CD4-positive, alpha-beta T cell treated with Interleukin-12 subunit alpha and Interleukin-12 subunit beta, for 1 hour (primary cell): ENCODE results near the gene RGS6.
"Not testable (repeated sequence)": the region's sequence is repeated elsewhere in the genome, so short reads cannot be mapped to it uniquely, and the experiment has no call there.

ENCODE experiments used
- DNase-seq: peaks from one replicate; pipeline ENCODE4 v3.0.0-alpha.2; 2020

RGS6 gene

GRCh38 chr14:71932229-71932981, at the start of gene RGS6:
Gene RGS6, plus strand, starts transcription at chr14:71932429.
- no peak for DNase-seq

DNA sequence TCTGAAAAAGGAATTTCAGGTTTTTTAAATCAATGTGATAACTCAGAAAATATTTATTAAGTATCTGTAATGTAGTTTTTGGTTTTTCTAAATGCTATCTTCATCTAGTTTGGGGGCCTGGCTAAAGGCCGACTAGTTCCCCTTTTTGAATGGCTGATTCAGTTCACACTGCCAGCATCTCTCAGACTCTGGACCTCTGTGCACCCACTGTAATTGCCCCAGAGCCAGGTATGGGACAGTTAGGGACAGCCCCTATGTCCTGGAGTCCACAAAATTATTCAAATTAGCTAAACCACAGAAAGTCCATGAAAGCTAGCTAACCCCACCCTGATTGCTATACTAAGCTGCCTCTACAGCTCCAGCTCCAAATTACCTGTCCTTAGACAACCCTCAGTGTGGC, 49.1 kb upstream of the RGS6 start:
- no peak for DNase-seq

DNA sequence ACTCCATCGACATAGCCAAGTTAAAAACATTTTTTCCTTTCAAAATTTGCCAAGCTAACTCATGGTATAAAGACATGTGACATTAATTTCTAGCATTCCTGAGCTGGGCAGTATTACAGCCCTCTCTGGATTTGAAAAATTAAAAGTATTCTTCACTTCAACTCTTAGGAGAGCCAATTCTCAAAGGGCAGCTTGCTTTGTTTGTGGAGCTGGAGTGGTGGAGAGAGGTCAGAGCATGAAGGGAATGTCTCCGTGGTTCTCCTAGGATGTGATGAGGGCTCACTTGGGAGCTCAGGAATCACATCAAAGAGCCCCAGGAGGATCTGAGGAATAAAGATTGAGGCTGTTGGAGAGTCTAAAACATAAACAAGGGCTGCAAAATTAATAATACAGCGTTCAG, 46.9 kb upstream of the RGS6 start:
- DNase-seq = no peak

- not testable (repeated sequence) for DNase-seq
Measured at GRCh38 chr14:71887802-71888201, 44.4 kb upstream of the RGS6 start.

- DNase-seq = no peak
Measured at GRCh38 chr14:71890541-71890940, 41.7 kb upstream of the RGS6 start.

GRCh38 chr14:71891185-71891584, 41.0 kb upstream of the RGS6 start:
- no peak for DNase-seq

- DNase-seq = no peak
Measured at GRCh38 chr14:71891970-71892369, 40.3 kb upstream of the RGS6 start.

DNA sequence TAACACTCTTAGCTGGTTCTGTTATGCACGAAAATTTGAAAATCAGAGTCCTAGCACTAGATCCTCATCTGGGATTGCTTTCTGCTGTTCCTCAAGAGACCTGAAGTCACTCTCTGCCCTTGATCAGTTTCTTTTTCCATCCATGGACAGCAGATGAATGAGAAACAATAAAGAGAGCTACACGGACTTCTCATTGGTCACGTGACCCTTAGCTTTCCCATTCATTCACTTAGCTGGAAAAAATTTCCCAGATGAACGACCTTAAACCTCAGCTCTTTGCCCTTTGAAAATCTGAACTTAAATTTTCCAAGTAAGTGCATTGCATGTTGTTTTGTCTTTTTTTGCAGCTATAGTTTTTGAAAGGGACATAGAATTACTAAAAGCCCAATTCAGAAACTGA, 27.2 kb upstream of the RGS6 start:
- no peak for DNase-seq

DNA sequence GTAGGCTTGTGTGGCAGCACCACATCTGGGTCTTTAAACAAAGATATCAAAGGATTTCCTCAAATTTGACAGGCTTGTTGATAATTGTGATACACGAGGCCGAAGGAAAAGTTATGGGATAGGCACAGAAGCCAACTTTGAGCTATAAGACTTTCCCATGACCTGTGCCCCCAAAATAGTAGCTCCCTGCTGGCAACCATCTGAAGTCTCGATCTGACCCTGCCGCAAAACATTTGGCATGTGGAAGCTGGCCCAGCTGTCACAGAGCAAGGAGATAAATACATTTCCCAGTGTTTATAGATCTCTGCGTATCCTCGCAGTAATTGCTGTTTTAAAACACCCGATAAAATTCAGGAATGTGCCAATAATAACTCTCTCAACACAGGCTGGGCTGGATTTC, 26.4 kb upstream of the RGS6 start:
- DNase-seq = no peak

DNA sequence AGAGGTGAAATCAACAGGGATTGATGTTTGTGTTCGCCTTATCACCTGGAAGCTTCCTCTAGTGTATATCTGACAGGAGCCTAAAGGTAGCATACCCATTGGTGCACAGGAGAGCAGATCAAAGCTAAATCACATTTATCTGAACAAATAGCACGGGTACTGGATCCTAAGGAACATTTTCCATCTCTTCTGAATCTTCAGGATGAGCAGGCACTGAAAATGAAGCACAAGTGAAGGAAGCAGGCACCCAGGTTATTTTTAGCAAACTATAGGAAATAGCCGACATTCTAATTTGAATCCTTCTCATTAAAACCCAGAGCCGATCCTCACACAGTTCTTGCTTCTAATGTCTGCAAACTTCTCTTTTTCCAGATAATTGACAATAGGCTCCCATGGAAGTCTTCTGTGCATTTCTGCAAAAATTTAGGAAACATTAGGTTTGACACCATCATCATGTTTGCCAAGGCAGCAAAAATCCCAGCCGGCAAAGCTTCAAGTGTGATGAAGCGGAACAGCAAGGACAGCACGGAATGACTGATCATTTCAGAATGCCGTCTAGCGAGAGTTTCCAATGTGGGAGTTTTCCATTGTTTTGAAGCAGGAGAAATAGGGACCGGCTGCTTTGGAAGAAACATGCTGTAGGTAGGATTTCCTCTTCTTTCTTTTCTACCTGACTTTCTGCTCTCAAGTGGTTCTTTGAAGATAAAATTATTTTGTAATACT, 24.3 kb upstream of the RGS6 start:
- DNase-seq = no peak

DNA sequence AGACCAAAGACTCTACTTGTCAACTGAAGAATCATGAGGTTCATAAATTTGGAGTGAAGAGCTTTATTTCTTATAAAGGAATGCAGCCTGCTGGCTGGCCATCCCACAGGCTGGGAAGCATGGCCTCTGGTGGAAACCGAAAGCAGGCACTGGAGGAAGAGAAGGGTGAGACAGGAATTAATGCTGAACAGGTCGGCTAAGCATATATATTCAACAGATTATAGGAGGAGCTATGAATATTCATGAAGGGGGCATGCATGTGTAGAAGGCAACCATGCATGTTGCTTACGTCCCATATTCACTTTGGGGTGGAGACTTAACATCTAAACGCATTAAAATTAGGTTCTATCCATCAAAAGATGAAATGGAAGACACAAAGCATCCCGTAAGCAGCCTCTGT, 20.6 kb upstream of the RGS6 start:
- DNase-seq = no peak

GRCh38 chr14:71913342-71913741, 18.9 kb upstream of the RGS6 start:
- no peak for DNase-seq

- no peak for DNase-seq
Measured at GRCh38 chr14:71918955-71919354, 13.3 kb upstream of the RGS6 start.

DNA sequence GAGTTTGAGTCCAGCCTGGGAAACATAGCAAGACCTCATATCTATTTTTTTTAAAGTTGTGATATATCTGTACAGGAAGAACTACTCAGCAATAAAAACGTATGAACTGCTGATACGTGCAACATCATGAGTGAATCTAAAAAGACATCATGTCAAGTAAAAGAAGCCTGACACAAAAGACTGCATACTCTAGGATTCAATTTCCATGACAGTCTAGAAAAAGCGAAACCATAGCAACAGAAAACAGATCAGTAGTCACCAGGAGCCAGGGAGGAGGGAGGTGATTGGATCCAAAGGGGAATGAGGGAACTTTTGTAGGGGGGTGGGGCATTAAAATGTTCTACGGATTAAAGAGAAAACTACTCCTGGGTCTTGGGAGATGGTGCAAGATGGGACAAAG, 8.7 kb upstream of the RGS6 start:
- DNase-seq = no peak

GRCh38 chr14:71931492-71932228, 569 bp upstream of the RGS6 start:
- DNase-seq = no peak

DNA sequence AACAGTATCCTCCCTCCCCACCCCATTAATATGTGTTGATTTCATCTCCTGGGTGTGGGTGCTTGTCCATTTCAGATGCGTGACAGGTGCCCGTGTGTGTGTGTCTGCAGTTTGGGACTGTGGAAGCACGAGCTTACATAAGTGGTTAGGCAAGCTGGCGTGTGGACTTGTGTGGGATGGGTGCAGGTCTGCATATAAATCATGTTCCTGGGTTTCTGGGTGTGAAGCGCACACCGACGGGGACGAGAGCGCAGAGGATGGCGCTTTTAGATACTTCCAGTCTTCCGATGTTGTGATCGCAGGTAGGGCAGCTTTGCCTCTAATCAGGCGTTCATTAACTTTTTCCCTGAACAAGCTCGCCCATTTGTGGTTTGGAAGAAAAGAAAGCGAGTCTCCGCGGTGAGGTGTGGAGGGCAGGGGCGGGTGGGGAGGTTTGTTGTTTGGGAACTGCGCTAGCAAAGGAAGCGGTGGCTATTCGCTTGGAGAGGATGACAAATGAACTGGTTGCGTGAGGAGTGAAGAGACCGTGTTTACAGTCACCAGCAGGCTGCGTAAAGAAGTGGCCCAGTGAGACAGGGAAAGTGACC, 865 bp downstream of the RGS6 start:
- DNase-seq = no peak

- DNase-seq = not testable (repeated sequence)
Measured at GRCh38 chr14:71938273-71938672, 6.0 kb downstream of the RGS6 start.

DNA sequence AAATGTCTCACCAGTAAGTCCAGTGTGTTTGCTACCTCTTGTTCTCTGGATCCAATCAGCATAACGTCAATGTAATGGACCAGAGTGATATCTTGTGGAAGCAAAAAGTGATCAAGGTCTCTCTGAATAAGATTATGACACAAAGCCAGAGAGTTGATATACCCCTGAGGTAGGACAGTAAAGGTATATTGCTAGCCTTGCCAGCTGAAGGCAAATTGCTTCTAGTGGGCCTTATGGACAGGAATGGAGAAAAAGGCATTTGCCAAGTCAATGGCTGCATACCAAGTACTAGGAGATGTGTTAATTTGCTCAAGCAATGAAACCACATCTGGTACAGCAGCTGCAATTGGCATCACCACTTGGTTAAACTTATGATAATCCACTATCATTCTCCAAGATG, 7.1 kb downstream of the RGS6 start:
- not testable (repeated sequence) for DNase-seq

DNA sequence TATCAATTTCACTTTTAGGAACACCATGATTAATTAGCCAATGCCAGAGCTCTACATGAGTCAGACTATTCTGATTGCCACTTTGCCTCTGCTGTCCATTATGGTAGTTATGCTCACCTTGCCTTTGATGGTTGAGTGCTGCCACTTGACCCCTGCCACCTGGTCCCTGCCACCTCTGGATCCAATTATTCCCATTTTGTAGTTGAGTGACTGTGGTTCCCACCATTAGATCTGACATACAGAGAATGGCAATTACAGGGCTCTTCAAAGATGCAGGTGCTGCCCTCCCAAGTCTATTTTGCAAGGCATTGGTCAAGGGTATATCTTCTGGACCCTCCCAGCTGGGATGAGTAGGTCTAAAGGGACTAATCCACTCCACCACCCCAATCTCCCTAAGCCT, 8.3 kb downstream of the RGS6 start:
- DNase-seq = not testable (repeated sequence)

DNA sequence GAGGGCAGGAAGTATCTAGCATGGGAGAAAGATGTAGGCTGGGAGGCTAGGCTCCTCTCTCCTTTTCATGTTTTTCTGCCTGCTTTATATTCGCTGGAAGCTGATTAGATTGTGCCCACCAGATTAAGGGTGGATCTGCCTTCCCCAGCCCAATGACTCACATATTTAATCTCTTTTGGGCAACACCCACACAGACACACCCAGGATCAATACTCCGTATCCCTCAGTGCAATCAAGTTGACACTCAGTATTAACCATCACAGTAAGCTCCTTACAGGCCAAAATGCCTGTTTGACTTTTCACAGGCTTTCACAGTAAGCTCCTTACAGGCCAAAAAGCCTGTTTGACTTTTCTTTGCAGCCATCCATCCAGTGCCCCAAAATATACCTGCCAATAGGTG, 9.4 kb downstream of the RGS6 start:
- not testable (repeated sequence) for DNase-seq

- no peak for DNase-seq
Measured at GRCh38 chr14:71942904-71943694, 10.9 kb downstream of the RGS6 start.

- no peak for DNase-seq
Measured at GRCh38 chr14:71943695-71944018, 11.4 kb downstream of the RGS6 start.
